Superior temporal gyrus (tissue), 1 donor: ENCODE measurements around the gene PLA2G15.

Experiments
- DNase-seq: peaks from one replicate; pipeline ENCODE4 v3.0.0-alpha.2; 2016; ENCODE audit errors: extremely low spot score

PLA2G15 gene

GRCh38 chr16:68232335-68232734 lies 12.8 kb upstream of the PLA2G15 start:
- no peak for DNase-seq

- DNase-seq = no peak
Measured at GRCh38 chr16:68233085-68233834, 11.9 kb upstream of the PLA2G15 start.

GRCh38 chr16:68233835-68234187 lies 11.4 kb upstream of the PLA2G15 start:
- DNase-seq = no peak

GRCh38 chr16:68234188-68235107 lies 10.7 kb upstream of the PLA2G15 start:
- no peak for DNase-seq

- DNase-seq = no peak
Measured at GRCh38 chr16:68235108-68235886, 9.9 kb upstream of the PLA2G15 start.

GRCh38 chr16:68235887-68236136 lies 9.4 kb upstream of the PLA2G15 start, which contains the start of gene ESRP2:
Gene ESRP2, minus strand, starts transcription at chr16:68236127. Its CDS starts 82 bp downstream, at chr16:68236045.
- DNase-seq = no peak

GRCh38 chr16:68236137-68236825 lies 8.9 kb upstream of the PLA2G15 start:
- no peak for DNase-seq

- peak; percentile 48 for DNase-seq
Measured at GRCh38 chr16:68236826-68237242, 8.3 kb upstream of the PLA2G15 start.

GRCh38 chr16:68237243-68238028 lies 7.7 kb upstream of the PLA2G15 start:
- peak; percentile 96 for DNase-seq

- no peak for DNase-seq
Measured at GRCh38 chr16:68238029-68238345, 7.2 kb upstream of the PLA2G15 start.

GRCh38 chr16:68242085-68242484 lies 3.1 kb upstream of the PLA2G15 start:
- DNase-seq = no peak

GRCh38 chr16:68242926-68243858 lies 2.0 kb upstream of the PLA2G15 start:
- DNase-seq = no peak

GRCh38 chr16:68244481-68244902 lies 681 bp upstream of the PLA2G15 start:
- no peak for DNase-seq

GRCh38 chr16:68246121-68246520 lies 948 bp downstream of the PLA2G15 start:
- no peak for DNase-seq

- no peak for DNase-seq
Measured at GRCh38 chr16:68246666-68247065, 1.5 kb downstream of the PLA2G15 start.

GRCh38 chr16:68247400-68247799 lies 2.2 kb downstream of the PLA2G15 start:
- DNase-seq = no peak

GRCh38 chr16:68247932-68248331 lies 2.8 kb downstream of the PLA2G15 start:
- DNase-seq = no peak

GRCh38 chr16:68249371-68249770 lies 4.2 kb downstream of the PLA2G15 start:
- DNase-seq = no peak

GRCh38 chr16:68250951-68251350 lies 5.8 kb downstream of the PLA2G15 start:
- DNase-seq = no peak

GRCh38 chr16:68251832-68252231 lies 6.7 kb downstream of the PLA2G15 start:
- no peak for DNase-seq
